Endothelial cell of umbilical vein (primary cell): ENCODE results near the gene IBSP. TPM values are rescaled to one million over a fixed set of nuclear protein-coding genes. Genes with fewer than 3 reads are reported as not detected.

Experiments
- BruUV-seq: library from RNA; stranded (reverse); fragments of 400-500 nt; replicated peaks from 2 replicates; lab custom pipeline; 2021; lab: Mats Ljungman, UMichigan
- CTCF ChIA-PET: fragments of 300-600, 350-600 bp; sonication (Branson Sonifier 250); formaldehyde crosslinking; loops from one replicate; lab custom pipeline; 2021; ENCODE audit warnings: antibody characterized with exemption, inconsistent platforms; lab: Charles Lee
- POLR2A ChIA-PET: fragments of 300-600, 350-600 bp; sonication (Branson Sonifier 250); formaldehyde crosslinking; loops from one replicate; lab custom pipeline; 2021; ENCODE audit warnings: antibody characterized with exemption, inconsistent platforms; lab: Charles Lee
- DNase-seq: peaks from one replicate; pipeline ENCODE4 v3.0.0-alpha.2; 2011; ENCODE audit warnings: low read depth, low spot score
- FAIRE-seq: peaks from 2 replicates; lab custom pipeline; 2011; peaks lifted over from hg19 to GRCh38; lab: Jason Lieb, UNC
- H2AFZ ChIP-seq: 2 replicates; pipeline ENCODE4 v1.6.0; 2012; ENCODE audit warnings: low read depth, low read length, control low read depth, inconsistent platforms
- H3K27ac ChIP-seq: 2 replicates; pipeline ENCODE4 v1.5.1; 2011; ENCODE audit warnings: low read depth, mild to moderate bottlenecking, control low read depth, low read length, moderate library complexity; ENCODE audit not compliant: insufficient read depth
- H3K27me3 ChIP-seq, 2 experiments: 2 replicates each; pipeline versions ENCODE4 v1.6.0 to v1.6.1; 2011; ENCODE audit warnings: low read length in 2 of 2, mixed read lengths in 1 of 2; ENCODE audit not compliant: control insufficient read depth in 2 of 2, insufficient read depth in 2 of 2
- H3K36me3 ChIP-seq, 2 experiments: 2 replicates in 1 of 2; 3 replicates in 1 of 2; pipeline ENCODE4 v1.5.1; 2011; ENCODE audit warnings: low read length in 2 of 2, mild to moderate bottlenecking in 1 of 2, moderate library complexity in 1 of 2; ENCODE audit not compliant: control insufficient read depth in 2 of 2, insufficient read depth in 2 of 2; ENCODE audit errors: extremely low read depth in 1 of 2
- H3K4me1 ChIP-seq: 3 replicates; pipeline ENCODE4 v1.5.1; 2011; ENCODE audit warnings: mild to moderate bottlenecking, low read length; ENCODE audit not compliant: control insufficient read depth, insufficient read depth; ENCODE audit errors: extremely low read depth
- H3K4me2 ChIP-seq: 2 replicates; pipeline ENCODE4 v1.6.1; 2011; ENCODE audit warnings: low read length, control low read depth, mixed read lengths; ENCODE audit not compliant: insufficient read depth
- H3K4me3 ChIP-seq, 3 experiments: fragments of 200-600 bp in 1 of 3; sonication (generic), shearing (Covaris generic) in 1 of 3; replicated peaks in 1 of 3; 2 replicates each; pipeline ENCODE4 v1.5.1; 2011 to 2016; ENCODE audit warnings: control low read depth in 3 of 3, low read length in 3 of 3, mild to moderate bottlenecking in 2 of 3, inconsistent platforms in 1 of 3, low read depth in 1 of 3, moderate library complexity in 1 of 3; ENCODE audit not compliant: insufficient read depth in 1 of 3
- H3K79me2 ChIP-seq: 2 replicates; pipeline ENCODE4 v1.6.0; 2012; ENCODE audit warnings: low read length, inconsistent platforms; ENCODE audit not compliant: control insufficient read depth, insufficient read depth
- H3K9ac ChIP-seq: replicated peaks from 2 replicates; pipeline ENCODE3; 2011; ENCODE audit warnings: low read length, control low read depth; ENCODE audit not compliant: insufficient read depth; ENCODE audit errors: extremely low read depth
- H3K9me1 ChIP-seq: replicated peaks from 3 replicates; pipeline ENCODE4 v1.6.0; 2011; ENCODE audit warnings: mild to moderate bottlenecking, low read length; ENCODE audit not compliant: control insufficient read depth, insufficient read depth; ENCODE audit errors: extremely low read depth
- H3K9me3 ChIP-seq: replicated peaks from 2 replicates; pipeline ENCODE4 v1.5.1; 2012; ENCODE audit warnings: low read length, inconsistent platforms; ENCODE audit not compliant: control insufficient read depth, insufficient read depth
- H4K20me1 ChIP-seq: replicated peaks from 2 replicates; pipeline ENCODE3; 2011; ENCODE audit warnings: mild to moderate bottlenecking, low read length; ENCODE audit not compliant: control insufficient read depth, insufficient read depth; ENCODE audit errors: extremely low read depth
- CTCF ChIP-seq, 2 donors: IDR thresholded peaks; 1 replicate in 1 of 2; 2 replicates in 1 of 2; pipeline ENCODE4 v1.5.1; 2011; ENCODE audit warnings: low read length in 2 of 2, mild to moderate bottlenecking in 2 of 2, moderate library complexity in 2 of 2, control low read depth in 1 of 2, inconsistent platforms in 1 of 2, low read depth in 1 of 2; ENCODE audit not compliant: insufficient read depth in 1 of 2; ENCODE audit errors: extremely low read depth in 1 of 2
- EZH2 ChIP-seq: IDR thresholded peaks from 2 replicates; pipeline ENCODE4 v1.6.1; 2012; ENCODE audit warnings: borderline replicate concordance, low read depth, mild to moderate bottlenecking, moderate library complexity, low read length, inconsistent platforms; ENCODE audit not compliant: severe bottlenecking
- FOS ChIP-seq: IDR thresholded peaks from 2 replicates; pipeline ENCODE4 v1.6.1; 2011; ENCODE audit warnings: mild to moderate bottlenecking, low read length, moderate library complexity, borderline replicate concordance; ENCODE audit not compliant: insufficient read depth
- MYC ChIP-seq: IDR thresholded peaks from one replicate; pipeline ENCODE4 v1.6.1; 2011; ENCODE audit warnings: mild to moderate bottlenecking, low read depth, low read length
- dilution Hi-C: fragments of 300-500 bp; cut with MboI; formaldehyde crosslinking; loops from one replicate; pipeline ENCODE4 v1.15.0; 2019; ENCODE audit warnings: low sequenced_read_pairs; ENCODE audit not compliant: extremely low pct_ligation_motif_present
- intact Hi-C: fragments of 100-400 bp; cut with micrococcal nuclease; formaldehyde crosslinking; loops from one replicate; pipeline ENCODE4 v1.10.0; 2022
- polyA plus RNA-seq, 4 experiments: library from polyadenylated mRNA; depleted of rRNA in 3 of 4; stranded (reverse) in 3 of 4; unstranded in 1 of 4; fragments of >200 nt; gene quantifications; 2 replicates each; pipeline versions ENCODE4 v1.2.1 to v1.2.3, GENCODE V29; 2011 to 2012; ENCODE audit warnings: missing spikeins in 1 of 4
- total RNA-seq: library from RNA; stranded (reverse); gene quantifications from 2 replicates; pipeline ENCODE4 v1.2.3, GENCODE V29; 2021

Gene IBSP
- total and polyA plus RNA-seq, 2 donors (not counting 3 experiments of a cell fraction or from before 2014, with no cell fraction given) = not detected

DNA sequence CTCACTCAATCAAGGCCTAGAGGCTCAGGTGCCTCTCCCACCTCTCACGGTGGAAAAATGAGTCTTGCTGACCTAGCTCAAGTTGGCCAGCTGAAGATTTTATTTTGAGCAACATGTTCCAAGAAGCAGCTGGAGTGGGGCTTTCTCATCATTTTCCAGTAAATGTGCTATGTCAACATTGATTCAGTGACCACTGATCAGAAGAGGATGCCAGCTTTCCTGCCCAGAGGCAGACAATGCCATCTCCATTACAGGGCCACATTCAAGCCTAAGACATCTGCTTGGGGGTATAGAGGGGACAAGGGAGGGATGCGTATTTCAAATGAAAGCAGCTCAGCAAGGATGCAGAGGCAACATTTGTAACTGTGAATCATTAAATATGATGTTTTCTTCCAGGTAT is 36.4 kb downstream of the IBSP start:
- no peak for FAIRE-seq
- POLR2A ChIA-PET = no interaction called here
- Histone ChIP-seq H3K27ac (no peak overlapping the region), H3K9ac (no peak overlapping the region), H3K9me3 (no peaks in the 10 kb centered on the region), H3K4me2 (no peak overlapping the region), H3K79me2 (no peaks in the 10 kb centered on the region), H3K4me3 (no peak overlapping the region), H3K27me3 (peaks cover 6 to 8% of the 10 kb centered on the region in 2 experiments), H3K36me3 (no peaks in the 10 kb centered on the region), H3K9me1 (no peaks in the 10 kb centered on the region), H2AFZ (no peak overlapping the region), H4K20me1 (no peaks in the 10 kb centered on the region), H3K4me1 (no peaks in the 10 kb centered on the region)
- BruUV-seq = no TSS peak
- TF ChIP-seq FOS = no peak
- intact Hi-C loops = loop anchor here (5.0 kb wide), 1 partner anchor 483 kb away; no protein-coding TSS in a partner anchor
- CTCF ChIA-PET = interaction anchor here (1.7 kb wide), 2 partner anchors 13 to 292 kb away, joined by 5 to 7 read pairs; no protein-coding TSS in a partner anchor
- dilution Hi-C loops = no loop called here
- DNase-seq = no peak

DNA sequence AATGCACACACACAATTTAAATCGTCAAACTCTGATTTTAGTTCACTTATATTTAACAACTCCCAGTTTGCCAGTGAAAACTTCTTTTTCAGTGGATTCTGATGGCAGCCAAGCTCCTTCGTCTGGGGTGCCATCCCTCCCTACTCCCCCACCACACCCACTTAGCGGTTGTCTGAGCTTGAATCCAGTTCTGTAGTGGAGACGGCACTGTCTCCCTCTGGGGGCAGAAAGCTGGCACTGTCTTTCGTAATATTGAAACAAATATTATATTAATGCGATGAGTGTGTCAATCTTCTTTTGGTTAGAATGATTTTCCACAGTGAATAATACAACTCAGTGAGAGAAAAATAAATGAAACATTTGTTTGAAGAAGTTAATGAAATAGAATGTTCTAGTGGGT is 38.9 kb downstream of the IBSP start:
- DNase-seq (no peak), FAIRE-seq (no peak)
- Histone ChIP-seq H4K20me1 (no peaks in the 10 kb centered on the region), H2AFZ (no peak overlapping the region), H3K27me3 (peaks cover 3 to 7% of the 10 kb centered on the region in 2 experiments), H3K4me3 (no peak overlapping the region), H3K4me1 (no peaks in the 10 kb centered on the region), H3K27ac (no peak overlapping the region), H3K9ac (no peak overlapping the region), H3K9me3 (no peaks in the 10 kb centered on the region), H3K4me2 (no peak overlapping the region), H3K36me3 (no peaks in the 10 kb centered on the region), H3K9me1 (no peaks in the 10 kb centered on the region), H3K79me2 (no peaks in the 10 kb centered on the region)
- TF ChIP-seq EZH2 = no peak
- peak in 1 of 2 donors; percentile 8 for TF ChIP-seq CTCF (IDR thresholded peaks at IDR 0.05; ENCODE audit: extremely low read depth in 1 of 2, insufficient read depth in 1 of 2, low read depth in 1 of 2, low read length in 2 of 2)
- TF ChIP-seq FOS = no peak
- TF ChIP-seq MYC = no peak
- BruUV-seq = no TSS peak
- ChIA-PET POLR2A (no interaction called here), CTCF (interaction anchor here (0.8 to 4.3 kb wide), 21 partner anchors 11 to 568 kb away, joined by 3 to 130 read pairs (median 5); partner anchors contain the start of gene SPARCL1)
- intact Hi-C loops (loop anchor here (5.0 kb wide), 1 partner anchor 486 kb away; no protein-coding TSS in a partner anchor), dilution Hi-C loops (no loop called here)
